NCI-H748 treated with DMSO at 0.1 percent for 48 hours (cell line): ENCODE data around the gene ESR1.
"Not testable (repeated sequence)": the region's sequence is repeated elsewhere in the genome, so short reads cannot be mapped to it uniquely, and the experiment has no call there.

ENCODE experiments used
- DNase-seq: peaks from one replicate; lab custom pipeline; 2025; lab: John Stamatoyannopoulos, UW

ESR1 gene

DNA sequence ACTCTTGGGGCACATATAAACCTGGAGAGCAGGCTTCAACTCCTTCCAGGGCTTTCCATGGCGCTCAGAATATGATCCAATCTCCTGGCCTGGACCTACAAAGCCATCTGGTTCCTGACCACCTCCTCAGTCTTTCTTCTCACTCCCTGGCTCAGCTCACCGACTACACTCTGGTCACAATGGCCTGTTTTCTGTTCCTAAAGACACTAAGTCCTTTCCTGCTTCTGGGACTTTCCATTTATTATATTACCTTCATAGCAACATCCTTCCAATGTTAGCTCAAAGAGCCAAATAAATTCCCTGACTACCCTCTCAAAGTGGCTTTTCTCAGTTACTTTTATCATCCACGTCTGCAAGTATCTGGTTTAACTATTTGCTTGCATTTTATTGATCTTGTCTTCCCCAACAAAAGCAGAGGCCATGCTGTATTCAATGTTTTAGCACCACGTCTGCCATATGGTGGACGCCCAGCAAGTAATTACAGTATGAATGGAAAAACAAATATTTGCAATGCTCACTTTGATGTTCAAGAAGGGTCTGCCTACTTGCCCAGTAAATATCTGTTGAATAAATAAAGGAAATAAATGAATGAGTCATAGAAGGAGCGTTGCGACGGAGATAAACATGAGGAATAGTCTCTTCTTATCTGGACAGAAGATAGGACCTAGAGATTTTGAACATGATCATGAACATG, 328.4 kb downstream of the ESR1 start:
- peak; percentile 92 for DNase-seq

DNA sequence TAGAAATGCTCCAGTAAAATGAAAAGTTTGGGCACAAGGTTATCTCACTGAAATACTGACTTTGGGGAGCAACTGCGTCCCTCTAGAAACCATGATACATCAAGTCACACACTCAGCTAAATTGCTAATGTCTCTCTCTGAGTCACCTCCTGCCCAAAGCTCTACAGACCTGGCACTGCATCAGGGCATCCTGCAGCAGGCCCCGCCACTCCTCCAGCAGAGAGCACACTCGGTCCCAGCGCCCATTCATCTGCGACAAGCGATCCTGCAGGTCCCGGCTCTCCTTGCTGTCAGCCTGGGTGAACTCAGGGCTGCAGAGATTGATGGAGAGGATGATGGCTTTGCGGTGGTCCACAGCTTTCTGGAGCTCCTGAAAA, 329.0 kb downstream of the ESR1 start:
- peak; percentile 61 for DNase-seq

DNA sequence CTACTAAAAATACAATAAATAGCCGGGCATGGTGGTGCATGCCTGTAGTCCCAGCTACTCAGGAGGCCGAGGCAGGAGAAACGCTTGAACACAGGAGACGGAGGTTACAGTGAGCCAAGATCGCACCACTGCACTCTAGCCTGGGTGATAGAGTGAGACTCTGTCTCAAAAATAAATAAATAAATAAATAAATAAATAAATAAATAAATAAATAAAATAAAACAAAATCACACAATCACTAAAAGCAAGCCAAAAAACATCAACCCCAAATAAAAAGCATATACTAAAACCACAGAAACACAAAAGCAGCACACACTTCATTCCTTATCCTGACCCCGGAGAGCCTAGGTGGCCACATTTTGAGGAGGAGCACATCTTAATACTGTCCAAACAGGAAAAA, 330.9 kb downstream of the ESR1 start:
- DNase-seq = not testable (repeated sequence)

DNA sequence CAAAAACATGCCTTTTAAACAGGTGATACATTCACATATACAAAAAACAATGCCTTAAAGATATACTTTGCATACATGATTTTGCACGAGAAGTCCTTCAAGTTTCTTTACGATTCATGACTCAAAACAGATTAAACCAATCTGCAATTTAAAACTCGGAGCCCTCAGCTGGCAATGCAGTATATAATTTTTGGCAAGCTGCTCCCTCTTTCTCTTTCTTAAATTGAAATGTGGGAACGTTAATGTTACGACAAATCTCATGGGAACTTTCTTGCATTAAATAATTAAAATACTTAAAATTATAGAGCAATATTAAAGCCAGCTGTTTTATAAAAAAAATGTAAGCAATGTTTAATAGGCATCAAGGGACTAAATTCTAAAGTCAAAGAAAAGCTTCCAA, 334.6 kb downstream of the ESR1 start:
- DNase-seq = no peak

DNA sequence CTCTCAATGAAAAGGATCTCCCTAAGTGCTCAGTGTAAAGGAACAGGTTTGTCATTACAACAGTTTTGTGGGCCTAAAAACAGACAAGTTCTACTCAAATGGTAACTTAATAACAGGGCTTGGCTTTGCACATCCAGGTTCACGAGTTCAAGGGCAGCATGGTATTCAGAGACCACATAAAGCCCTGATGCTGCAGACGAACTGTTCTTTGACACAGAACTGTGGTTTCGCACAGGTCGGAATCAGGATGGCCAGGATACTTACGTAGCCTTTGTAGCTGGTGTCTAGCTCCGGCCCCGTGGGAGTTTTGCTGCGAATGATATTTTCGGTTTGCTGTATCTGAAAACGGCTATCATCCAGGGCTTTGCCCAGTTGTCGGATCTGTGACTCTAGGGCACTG, 335.9 kb downstream of the ESR1 start:
- no peak for DNase-seq

DNA sequence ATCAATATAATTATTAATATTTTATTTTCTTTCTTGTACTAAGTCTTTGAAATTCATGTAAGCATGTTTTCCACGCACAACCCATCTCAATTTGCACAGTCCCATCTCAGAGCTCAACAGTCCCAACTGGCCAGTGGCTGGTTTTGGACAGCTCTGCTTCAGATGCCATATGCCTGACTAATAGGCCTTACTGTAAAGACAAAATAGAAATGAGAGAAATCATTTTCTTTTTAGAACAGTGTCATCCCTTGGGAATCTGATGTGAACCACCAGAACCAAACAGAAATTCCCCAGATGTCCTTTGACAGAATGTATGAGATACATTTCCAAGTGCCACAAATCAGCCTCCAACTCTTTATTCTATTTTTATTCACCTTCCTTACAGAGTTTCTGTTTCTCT, 338.9 kb downstream of the ESR1 start:
- no peak for DNase-seq

DNA sequence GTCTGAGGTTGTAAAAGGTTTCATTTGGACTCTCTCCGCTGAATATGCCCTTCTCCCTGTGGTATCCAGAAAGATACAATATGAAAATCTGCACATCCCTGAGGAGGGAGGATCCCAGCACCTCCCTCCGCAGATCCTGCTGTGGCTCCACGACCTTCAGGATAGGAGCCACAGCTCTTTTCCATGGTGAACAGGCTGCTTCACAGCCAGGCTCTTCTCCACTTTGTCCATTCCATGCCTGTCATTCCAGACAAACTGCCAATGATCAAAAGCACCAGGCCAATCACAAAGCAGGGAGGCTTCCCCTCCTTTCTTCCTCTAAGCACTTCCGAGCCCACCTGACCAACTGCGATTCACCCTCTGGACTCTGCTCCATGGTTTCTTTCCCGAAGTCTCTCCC, 339.8 kb downstream of the ESR1 start:
- no peak for DNase-seq

DNA sequence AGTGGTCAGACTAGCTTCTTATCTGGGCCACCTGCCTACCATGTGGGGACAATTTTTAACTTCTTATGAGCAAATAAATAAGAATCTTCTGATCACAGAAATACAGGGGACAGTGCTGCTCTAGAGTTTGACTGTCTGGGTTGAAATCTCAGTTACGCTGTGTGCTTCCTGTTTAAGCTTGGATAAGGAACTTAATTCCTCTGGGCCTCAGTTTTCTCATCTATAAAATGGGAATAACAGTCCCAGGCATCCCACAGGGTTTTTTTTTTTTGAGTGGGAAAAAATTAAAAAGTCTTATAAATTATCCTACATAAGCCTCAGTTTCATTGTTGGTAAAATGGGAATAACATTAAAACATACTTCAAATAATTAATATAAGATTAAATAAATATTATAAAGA, 340.9 kb downstream of the ESR1 start:
- DNase-seq = no peak

DNA sequence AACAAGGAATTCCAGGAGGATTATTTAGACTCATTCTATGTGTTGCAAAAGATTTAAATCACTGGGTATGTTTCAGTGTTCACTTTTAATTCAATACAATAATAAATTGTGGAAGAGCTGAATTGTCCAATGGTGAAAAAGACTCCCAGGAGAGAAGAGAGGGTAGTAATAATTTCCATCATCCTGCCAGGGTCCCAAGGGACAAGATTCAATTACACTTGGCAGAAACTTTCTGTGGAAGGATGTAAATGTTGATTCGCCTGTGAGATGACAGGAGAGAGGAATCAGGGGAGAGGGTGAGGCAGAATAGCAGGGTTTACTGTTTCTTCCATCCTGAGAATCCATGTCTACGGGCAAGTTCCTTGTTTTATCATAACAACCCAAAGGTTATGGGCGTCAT, 342.7 kb downstream of the ESR1 start:
- DNase-seq = no peak

DNA sequence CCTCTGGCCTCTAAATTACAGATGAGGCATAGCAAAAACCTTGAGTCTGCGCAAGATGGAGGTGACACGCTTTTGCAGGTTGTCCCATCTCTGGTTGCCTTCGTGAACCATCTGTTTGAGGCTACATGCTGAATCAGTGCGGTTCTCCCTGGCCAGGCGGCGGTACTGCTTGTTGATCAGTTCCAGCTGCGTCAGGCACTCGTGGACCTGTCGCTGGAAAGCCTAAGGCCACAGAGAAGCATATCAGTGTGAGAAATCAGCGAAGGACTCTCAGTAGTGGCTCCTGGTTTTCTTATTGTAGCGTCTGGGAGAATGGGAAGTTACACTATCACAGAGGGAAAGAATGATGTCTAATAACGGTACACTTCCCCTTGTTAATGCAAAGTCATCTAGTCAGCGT, 344.4 kb downstream of the ESR1 start:
- no peak for DNase-seq

DNA sequence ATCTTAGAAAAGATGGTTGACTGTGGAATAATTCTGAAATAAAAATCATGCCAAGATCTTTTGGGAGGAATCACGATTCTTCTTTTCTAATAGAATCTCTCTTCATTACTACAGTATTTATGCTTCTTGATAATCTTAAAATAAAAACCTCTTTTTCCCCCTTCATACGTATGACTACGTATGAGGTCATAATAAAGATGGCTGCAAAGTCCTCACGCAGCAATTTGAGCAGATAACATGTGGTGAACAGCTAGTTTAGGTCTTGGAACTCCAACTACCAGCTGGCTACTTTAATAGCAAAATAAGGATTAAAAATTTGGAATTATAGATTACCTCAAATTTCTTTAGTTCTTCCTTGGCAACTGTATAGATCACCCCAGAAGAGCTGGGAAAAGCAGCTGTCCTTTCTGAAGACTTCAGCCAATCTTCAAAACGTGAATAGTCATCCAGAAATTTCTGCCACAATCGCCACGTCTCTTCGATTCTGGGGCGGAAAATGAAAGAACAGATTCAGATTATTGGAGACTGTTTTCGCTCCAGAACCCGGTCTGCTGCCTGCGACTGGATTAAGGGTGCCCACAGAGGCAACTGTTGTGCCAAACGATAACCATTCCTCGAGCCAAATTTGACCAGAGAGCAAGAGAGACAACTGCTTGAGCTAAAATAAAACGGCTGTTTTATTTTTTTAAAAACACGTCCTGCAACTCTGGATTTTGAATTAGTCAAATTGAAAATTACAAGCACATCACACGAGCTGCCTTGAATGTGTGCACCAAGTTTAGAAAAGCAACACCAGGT, 347.3 kb downstream of the ESR1 start:
- DNase-seq = no peak

DNA sequence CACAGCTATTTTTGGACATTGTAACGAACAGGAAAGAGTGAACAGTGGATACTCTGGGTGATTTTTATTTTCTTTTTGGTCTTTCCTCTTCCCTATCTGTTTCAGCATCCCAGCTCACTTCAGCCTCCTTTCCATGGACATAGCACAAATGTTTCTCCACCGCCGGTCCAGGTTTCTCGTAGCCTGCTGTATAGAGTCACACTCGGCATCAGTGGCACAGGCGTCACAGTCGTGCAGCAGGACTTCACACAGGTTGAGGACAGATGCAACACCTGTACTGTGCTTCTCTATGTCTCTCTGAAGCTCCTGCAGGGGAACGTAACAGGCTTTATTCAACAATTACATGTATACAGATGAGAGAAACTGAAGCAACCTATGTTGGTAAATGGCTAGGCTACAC, 348.3 kb downstream of the ESR1 start:
- no peak for DNase-seq

DNA sequence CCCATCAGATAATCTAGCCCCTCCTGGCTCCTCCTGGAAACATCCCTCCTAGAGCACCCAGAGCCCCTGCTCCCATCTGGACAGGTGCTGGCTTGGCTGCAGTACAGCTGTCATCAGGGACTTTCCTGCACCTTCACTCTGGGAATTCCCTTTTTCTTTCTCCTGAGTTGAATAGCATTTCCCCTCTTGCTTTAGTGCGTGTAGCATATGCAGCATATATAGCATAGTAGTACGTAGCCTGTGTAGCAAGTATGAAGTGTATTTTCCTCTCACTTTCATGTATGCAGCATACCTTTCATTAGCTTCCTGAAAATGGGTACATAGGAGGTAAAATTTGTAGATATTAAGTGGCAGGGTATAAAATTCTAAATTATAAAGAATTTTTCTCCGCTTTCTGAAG, 352.9 kb downstream of the ESR1 start:
- no peak for DNase-seq

DNA sequence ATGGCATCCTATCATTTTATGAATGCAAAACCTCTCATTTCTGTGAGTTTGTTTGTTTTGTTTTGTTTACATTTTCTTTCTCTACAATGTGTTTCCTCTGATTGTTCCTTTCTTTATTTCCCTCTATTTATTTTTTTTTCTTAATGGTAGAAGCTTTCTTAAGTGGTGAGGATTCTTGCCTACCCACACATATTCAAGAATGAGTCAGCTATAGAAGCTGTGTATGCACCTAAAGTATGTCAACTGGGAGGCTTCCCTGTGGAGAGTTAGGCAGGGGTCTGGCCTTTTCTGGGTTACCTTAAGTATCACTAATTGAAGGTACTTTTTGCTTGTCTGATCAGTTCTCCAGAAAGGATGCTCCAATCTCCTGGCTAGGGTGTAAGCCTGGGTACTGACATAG, 354.0 kb downstream of the ESR1 start:
- no peak for DNase-seq

DNA sequence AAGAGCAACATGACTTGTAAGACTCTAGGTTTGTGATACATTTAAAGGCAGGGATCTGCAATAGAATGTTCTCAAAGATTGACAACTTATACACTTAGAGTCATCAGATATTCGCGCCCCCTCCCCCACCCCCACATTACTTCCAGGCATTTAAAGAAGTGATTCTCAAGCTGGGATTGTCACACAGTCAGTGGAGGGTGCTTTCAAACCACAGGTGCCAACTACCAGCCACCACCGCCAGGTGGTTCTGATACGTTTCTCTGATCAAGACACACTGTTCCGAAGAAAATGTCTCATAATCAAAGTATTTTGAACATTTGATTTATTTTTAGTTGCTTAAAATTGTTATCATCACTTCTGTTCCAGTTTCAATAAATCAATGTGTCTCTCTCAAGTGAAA, 357.5 kb downstream of the ESR1 start:
- no peak for DNase-seq

DNA sequence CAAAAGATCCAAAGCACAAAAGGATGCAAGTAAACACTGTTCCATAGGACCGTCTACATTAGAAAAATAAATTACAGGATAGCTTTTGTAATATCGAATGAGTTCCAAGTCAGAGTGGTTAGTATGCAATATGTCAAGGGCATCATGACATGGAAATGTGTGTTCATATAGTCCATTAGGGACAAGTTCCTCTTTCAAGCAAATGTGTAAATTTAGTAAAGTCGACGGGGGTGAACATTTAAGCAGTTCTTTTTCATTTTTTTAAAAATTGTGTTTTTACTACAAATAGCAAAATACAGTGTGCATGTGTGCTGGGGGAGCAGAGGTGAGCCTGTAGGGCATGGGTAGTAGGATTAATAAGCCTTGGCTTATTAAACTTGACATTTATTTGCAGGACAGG, 359.0 kb downstream of the ESR1 start:
- no peak for DNase-seq

DNA sequence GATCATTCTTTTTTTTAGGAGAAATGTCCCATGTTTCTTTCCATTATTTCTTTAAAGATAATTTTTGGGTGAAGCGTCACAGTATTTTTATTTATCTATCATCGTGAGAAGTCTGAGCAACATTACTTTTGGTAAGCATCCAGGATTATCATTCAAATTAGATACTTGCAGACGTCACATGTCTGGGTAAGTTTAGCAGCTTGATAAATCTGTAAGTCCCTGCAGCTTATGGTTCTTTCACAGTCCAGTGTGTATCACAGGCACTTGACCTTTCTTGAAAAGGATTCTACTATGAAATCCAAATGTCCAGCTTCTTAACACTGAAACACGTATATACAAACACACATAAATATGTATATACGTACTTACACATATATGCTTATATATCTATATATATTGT, 359.4 kb downstream of the ESR1 start:
- no peak for DNase-seq

DNA sequence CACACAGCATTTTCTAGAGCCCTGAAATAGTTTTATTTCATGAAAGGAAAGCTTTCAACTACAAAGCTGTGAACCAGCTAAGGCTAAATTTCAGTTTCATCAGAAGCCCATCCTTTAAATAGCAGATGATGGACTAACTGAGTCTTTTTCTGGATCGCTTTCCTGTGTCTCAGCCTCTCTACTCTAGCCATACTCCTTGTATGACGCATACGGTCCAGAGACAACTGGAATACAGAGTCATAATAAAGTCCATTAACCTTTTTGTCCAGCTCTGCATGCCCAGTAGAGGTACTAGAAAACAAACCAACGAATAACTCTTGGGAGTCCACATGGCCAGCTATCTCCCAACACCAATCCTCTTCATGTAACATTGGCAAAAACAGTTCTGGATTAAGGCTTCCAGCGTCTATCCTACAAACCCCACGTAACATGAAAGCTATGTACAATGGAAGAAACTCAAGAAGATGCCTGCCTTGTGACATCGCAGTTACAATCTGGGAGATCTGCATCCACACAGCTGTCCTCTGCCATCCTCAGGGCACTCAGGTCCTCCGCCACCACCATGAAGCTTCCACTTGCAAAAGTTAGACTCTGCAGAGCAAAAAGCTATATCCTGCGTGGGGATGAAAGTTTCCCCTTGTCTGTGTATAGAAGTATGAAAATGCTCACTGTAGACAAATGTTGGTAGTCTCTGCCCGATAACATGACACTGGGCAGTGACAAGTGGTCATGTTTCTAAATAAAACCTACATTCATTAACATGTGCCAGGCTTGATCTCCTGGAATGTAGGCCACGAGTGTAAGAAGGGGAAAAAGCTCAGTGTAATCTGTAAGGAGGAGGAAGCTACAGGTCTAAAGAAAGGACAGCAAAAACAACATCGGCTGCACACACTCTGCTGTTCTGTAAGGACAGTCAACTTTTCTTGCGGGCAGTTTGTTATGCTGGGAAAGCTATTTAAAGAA, 360.4 kb downstream of the ESR1 start:
- DNase-seq = no peak

DNA sequence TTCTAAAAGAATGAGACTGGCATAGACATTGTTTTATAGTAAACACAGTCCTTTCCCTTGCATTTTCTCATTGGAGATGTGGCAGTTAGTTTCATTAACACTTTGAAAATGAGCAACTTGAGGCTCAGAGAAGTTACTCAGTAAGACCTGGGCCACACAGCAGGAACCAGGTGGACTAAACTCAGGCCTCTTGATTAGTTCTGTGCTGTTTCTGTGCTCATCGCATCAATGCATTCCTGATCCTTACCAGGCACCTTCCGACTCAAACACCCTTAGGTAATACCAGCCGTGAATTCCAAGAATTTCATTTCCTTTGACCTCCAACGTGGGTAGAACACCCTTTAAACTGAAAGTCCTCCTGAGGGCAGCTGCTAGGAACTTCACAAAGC, 362.8 kb downstream of the ESR1 start:
- DNase-seq = no peak

DNA sequence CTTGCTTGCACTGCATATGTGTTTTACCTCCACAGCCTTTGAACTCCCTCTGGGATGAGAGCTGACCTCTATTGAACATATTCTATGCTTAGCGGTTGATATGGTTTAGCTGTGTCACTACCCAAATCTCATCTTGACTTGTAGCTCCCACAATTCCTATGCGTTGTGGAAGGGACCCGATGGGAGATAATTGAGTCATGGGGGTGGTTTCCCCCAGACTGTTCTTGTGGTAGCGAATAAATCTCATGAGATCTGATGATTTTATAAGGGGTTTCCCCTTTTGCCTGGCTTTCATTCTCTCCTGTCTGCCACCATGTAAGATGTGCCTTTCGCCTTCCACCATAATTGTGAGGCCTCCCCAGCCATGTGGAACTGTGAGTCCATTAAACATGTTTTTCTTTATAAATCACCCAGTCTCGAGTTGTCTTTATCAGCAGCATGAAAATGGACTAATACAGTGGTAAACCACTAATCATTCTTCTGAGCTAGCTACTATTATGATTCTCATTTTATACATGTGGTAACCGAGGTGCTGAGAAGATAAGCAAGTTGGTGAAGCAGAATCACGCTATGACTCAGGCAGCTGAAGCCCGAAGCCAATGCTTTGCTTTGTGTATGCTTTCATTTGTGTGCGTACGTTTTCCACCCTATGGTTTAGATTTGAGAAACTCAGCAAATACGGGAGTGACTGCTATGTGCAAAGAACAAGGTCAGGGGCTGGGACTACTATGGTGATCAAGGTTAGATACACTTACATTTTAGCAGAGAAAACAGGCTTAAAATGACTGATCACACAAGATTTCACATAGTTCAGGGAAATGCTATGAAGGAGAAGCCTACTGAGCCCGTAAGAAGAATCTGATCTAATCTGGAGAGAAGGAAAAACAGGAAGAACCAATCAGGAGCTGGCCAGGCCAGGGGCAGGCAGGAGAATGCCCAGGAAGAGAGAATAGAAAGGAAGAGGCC, 363.5 kb downstream of the ESR1 start:
- DNase-seq = no peak

DNA sequence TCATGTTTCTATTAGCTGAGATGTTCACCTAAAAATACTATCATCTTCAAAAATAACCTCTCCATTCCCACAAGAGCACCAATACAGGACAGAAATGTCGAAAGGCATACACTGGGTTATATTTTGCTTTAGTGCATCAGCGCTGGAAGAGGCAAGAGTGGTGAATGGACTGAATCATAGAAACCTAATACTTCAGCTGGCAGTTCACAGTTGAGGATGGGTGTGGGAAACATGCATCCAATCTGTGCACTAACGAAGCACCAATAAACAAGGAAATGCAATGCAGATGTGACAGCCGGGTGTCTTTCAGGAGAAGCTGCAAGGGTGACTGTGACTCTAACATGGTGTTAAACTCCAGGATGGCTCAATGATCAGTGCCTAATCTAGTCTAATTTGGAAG, 365.8 kb downstream of the ESR1 start:
- DNase-seq = no peak

DNA sequence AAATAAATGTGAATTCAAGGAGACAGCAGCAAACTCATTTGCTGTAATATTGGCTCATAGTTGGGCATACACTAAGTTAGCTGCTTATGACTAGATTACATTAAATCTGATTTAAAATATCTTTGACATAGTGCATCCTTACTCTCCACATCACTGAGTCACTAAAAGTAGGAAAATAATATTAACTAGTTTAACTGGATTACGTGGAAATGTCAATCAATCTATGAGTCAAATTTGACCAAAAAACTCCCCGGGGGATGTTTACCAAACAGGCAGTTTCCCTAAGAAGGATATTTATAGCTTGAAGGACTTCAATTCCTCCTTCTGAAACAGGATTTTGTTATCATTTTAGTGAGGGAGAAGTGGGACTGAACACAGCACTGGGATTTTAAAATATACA, 366.5 kb downstream of the ESR1 start:
- no peak for DNase-seq
